ENCODE results near the gene FN1. TPM values are rescaled to one million over a fixed set of nuclear protein-coding genes. Genes with fewer than 3 reads are reported as not detected.

FN1 gene
- total and polyA plus RNA-seq, 2 donors (not counting 1 experiment from before 2014, with no cell fraction given), result 3,629 to 5,906 TPM

DNA sequence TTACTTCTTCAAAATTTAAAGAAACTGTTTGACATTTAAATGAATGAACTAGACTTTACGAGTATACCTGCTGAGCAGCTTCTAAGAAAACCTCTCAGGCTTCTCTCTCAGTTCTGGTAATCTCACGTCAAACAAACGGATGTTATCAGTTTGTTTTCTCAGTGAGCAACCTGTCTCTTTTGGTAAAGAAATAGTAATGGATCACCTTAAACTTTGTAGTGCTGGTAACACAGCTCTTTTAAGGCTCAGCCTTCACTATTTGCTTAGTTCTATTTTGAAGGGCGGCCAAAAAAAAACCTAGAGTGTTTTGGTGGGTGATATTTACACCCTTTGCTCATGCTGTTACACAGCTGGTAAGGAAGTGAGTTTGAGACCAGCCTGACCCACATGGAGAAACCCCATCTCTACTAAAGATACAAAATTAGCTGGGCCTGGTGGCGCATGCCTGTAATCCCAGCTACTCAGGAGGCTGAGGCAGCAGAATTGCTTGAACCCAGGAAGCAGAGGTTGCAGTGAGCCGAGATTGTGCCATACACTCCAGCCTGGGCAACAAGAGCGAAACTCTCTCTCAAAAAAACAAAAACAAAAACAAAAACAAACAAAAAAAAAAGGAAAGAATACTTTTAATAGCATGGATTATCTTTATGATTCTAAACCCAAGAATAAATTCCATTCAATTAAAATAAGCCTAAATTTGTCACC is 15.9 kb downstream of the FN1 start:
- Histone ChIP-seq H2AFZ (ENCODE audit: low read length) (no peak overlapping the region), H3K27ac (ENCODE audit: insufficient read depth, low read length) (no peak overlapping the region), H4K20me1 (ENCODE audit: control insufficient read depth, extremely low read depth, insufficient read depth, low read length) (peaks cover 2% of the 10 kb centered on the region), H3K4me2 (ENCODE audit: extremely low read depth, insufficient read depth, low read length) (no peak overlapping the region), H3K9me3 (ENCODE audit: control insufficient read depth, insufficient read depth, low read depth, low read length) (no peaks in the 10 kb centered on the region), H3K9ac (ENCODE audit: insufficient read depth, low read length) (no peak overlapping the region), H3K4me1 (ENCODE audit: control insufficient read depth, extremely low read depth, insufficient read depth, low read length) (peaks cover 9% of the 10 kb centered on the region), H3K36me3 (ENCODE audit: control insufficient read depth, insufficient read depth, low read length) (peaks cover 31% of the 10 kb centered on the region), H3K79me2 (ENCODE audit: control insufficient read depth, insufficient read depth, low read length) (peaks cover 43% of the 10 kb centered on the region), H3K27me3 (ENCODE audit: control insufficient read depth, insufficient read depth, low read length) (no peaks in the 10 kb centered on the region), H3K4me3 (replicated peaks in 1 of 4; ENCODE audit: control extremely low read depth in 1 of 4, insufficient read depth in 1 of 4, low read depth in 3 of 4, low read length in 4 of 4) (peak overlapping the region in 1 of 4 experiments; percentile 1)
- TF ChIP-seq CTCF (conservative IDR thresholded peaks at IDR 0.05 in 1 of 2, IDR thresholded peaks at IDR 0.05 in 1 of 2; ENCODE audit: low read depth in 1 of 2, low read length in 2 of 2) (no peak), EZH2 (IDR thresholded peaks at IDR 0.05; ENCODE audit: low read length, missing control alignments) (no peak)
- peak in 1 of 2 donors; percentile 31 for DNase-seq (ENCODE audit: low read depth in 2 of 2)

- Histone ChIP-seq H3K27me3 (ENCODE audit: control insufficient read depth, insufficient read depth, low read length) (no peaks in the 10 kb centered on the region), H3K4me3 (replicated peaks in 1 of 4; ENCODE audit: control extremely low read depth in 1 of 4, insufficient read depth in 1 of 4, low read depth in 3 of 4, low read length in 4 of 4) (peak overlapping the region in 1 of 4 experiments; percentile 2), H3K4me1 (ENCODE audit: control insufficient read depth, extremely low read depth, insufficient read depth, low read length) (peaks cover 13% of the 10 kb centered on the region), H4K20me1 (ENCODE audit: control insufficient read depth, extremely low read depth, insufficient read depth, low read length) (peaks cover 2% of the 10 kb centered on the region), H3K27ac (ENCODE audit: insufficient read depth, low read length) (no peak overlapping the region), H3K9me3 (ENCODE audit: control insufficient read depth, insufficient read depth, low read depth, low read length) (no peaks in the 10 kb centered on the region), H3K9ac (ENCODE audit: insufficient read depth, low read length) (no peak overlapping the region), H3K36me3 (ENCODE audit: control insufficient read depth, insufficient read depth, low read length) (peaks cover 30% of the 10 kb centered on the region), H2AFZ (ENCODE audit: low read length) (no peak overlapping the region), H3K4me2 (ENCODE audit: extremely low read depth, insufficient read depth, low read length) (no peak overlapping the region), H3K79me2 (ENCODE audit: control insufficient read depth, insufficient read depth, low read length) (peaks cover 39% of the 10 kb centered on the region)
- no peak for DNase-seq (ENCODE audit: low read depth in 2 of 2)
- no peak for TF ChIP-seq EZH2 (IDR thresholded peaks at IDR 0.05; ENCODE audit: low read length, missing control alignments)
- no peak for TF ChIP-seq CTCF (conservative IDR thresholded peaks at IDR 0.05 in 1 of 2, IDR thresholded peaks at IDR 0.05 in 1 of 2; ENCODE audit: low read depth in 1 of 2, low read length in 2 of 2)
These were observed 16.8 kb downstream of the FN1 start for GRCh38 chr2:215419113-215419512.

DNA sequence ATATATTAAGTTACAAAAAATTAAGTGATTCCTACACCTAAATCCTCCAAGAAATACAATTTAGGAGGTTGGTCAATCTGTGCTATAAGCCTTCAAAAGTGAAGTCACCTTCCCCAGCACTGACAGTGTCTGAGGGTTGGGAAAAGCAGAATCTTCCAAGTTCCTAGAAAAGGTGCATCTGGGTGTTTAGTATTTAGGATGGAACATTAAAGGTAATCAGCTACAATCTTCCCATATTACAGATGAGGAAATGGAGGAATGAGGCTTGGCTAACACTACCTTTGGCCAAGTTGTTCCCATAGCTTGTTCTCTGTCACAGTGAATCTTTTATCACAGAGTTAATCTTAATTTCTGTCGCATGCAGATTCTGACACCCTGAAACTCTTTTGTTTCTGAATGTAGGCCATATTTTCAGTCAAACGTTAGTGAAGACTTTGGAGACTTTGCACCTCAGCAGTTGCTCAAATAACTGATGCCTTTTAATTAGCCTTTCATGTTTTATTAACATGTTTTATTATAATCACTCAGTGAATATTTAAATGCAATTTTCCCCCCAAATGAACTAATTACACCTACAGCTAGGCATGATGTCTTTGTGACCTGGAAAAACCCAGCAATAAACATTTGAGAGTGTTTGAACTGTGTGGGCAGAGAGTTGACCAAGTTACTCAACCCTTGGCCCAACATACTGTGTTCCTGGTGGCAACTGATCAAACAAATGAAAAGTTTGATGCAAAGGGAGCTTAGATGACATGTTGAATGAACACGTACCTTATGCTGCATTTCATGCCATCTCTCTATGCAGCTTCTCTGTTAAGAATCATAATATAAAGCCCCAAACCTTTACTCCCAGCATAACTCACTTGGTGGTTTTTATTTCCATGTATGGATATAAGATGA is 17.6 kb downstream of the FN1 start:
- TF ChIP-seq EZH2 (IDR thresholded peaks at IDR 0.05; ENCODE audit: low read length, missing control alignments) (no peak), CTCF (conservative IDR thresholded peaks at IDR 0.05 in 1 of 2, IDR thresholded peaks at IDR 0.05 in 1 of 2; ENCODE audit: low read depth in 1 of 2, low read length in 2 of 2) (no peak)
- Histone ChIP-seq H3K4me2 (ENCODE audit: extremely low read depth, insufficient read depth, low read length) (no peak overlapping the region), H3K79me2 (ENCODE audit: control insufficient read depth, insufficient read depth, low read length) (peaks cover 39% of the 10 kb centered on the region), H4K20me1 (ENCODE audit: control insufficient read depth, extremely low read depth, insufficient read depth, low read length) (peaks cover 2% of the 10 kb centered on the region), H3K9me3 (ENCODE audit: control insufficient read depth, insufficient read depth, low read depth, low read length) (no peaks in the 10 kb centered on the region), H2AFZ (ENCODE audit: low read length) (no peak overlapping the region), H3K27me3 (ENCODE audit: control insufficient read depth, insufficient read depth, low read length) (no peaks in the 10 kb centered on the region), H3K27ac (ENCODE audit: insufficient read depth, low read length) (no peak overlapping the region), H3K4me3 (replicated peaks in 1 of 4; ENCODE audit: control extremely low read depth in 1 of 4, insufficient read depth in 1 of 4, low read depth in 3 of 4, low read length in 4 of 4) (peak overlapping the region in 1 of 4 experiments; percentile 32), H3K36me3 (ENCODE audit: control insufficient read depth, insufficient read depth, low read length) (peaks cover 31% of the 10 kb centered on the region), H3K9ac (ENCODE audit: insufficient read depth, low read length) (no peak overlapping the region), H3K4me1 (ENCODE audit: control insufficient read depth, extremely low read depth, insufficient read depth, low read length) (peaks cover 16% of the 10 kb centered on the region)
- DNase-seq (ENCODE audit: low read depth in 2 of 2), result peak in 1 of 2 donors; percentile 69
